Transverse colon (tissue), 4 donors: Measurements from ENCODE around the gene FBXO41. TPM values are rescaled to one million over a fixed set of nuclear protein-coding genes. Genes with fewer than 3 reads are reported as not detected.

Source experiments
- DNase-seq: peaks from one replicate; pipeline ENCODE4 v3.0.0-alpha.2; 2019
- H3K27ac ChIP-seq, 4 donors: fragments of 200-600 bp; sonication (generic); 2 replicates each; pipeline ENCODE4 v1.5.1; 2016 to 2018; ENCODE audit warnings: inconsistent platforms in 4 of 4
- H3K27me3 ChIP-seq: fragments of 200-600 bp; sonication (generic); 2 replicates; pipeline ENCODE4 v1.5.1; 2017; ENCODE audit warnings: inconsistent platforms
- H3K36me3 ChIP-seq, 4 donors: fragments of 200-600 bp; sonication (generic); 2 replicates each; pipeline ENCODE4 v1.5.1; 2017 to 2019; ENCODE audit warnings: inconsistent platforms in 4 of 4
- H3K4me1 ChIP-seq, 4 donors: fragments of 200-600 bp; sonication (generic); 2 replicates each; pipeline ENCODE4 v1.5.1; 2017 to 2020; ENCODE audit warnings: inconsistent platforms in 4 of 4
- H3K4me3 ChIP-seq, 4 donors: fragments of 200-600 bp; sonication (generic); 1 replicate in 1 of 4; 2 replicates in 3 of 4; pipeline versions ENCODE4 v1.5.1 to v1.6.1; 2017 to 2019; ENCODE audit warnings: inconsistent platforms in 4 of 4
- H3K9me3 ChIP-seq, 2 donors: fragments of 200-600 bp; sonication (generic); 2 replicates each; pipeline ENCODE4 v1.5.1; 2017 to 2019; ENCODE audit warnings: inconsistent platforms in 2 of 2
- CTCF ChIP-seq, 5 experiments: fragments of 200-600 bp in 3 of 5; fragments of 450-650 bp in 2 of 5; sonication (generic) in 3 of 5; IDR thresholded peaks; 1 replicate in 2 of 5; 2 replicates in 3 of 5; pipeline ENCODE4 v1.5.1; 2016 to 2017; ENCODE audit warnings: antibody characterized with exemption in 5 of 5, inconsistent platforms in 3 of 5, mild to moderate bottlenecking in 2 of 5, moderate library complexity in 1 of 5
- EP300 ChIP-seq: sonication (generic); formaldehyde crosslinking; IDR thresholded peaks from one replicate; pipeline ENCODE4 v1.6.1; 2017; ENCODE audit warnings: antibody characterized with exemption, low read depth
- POLR2A ChIP-seq: fragments of 450-650 bp; IDR thresholded peaks from one replicate; pipeline ENCODE4 v1.6.1; 2016; ENCODE audit warnings: antibody characterized with exemption, mild to moderate bottlenecking, moderate library complexity
- POLR2AphosphoS5 ChIP-seq, 3 donors: sonication (generic); formaldehyde crosslinking; IDR thresholded peaks; one replicate each; pipeline ENCODE4 v1.6.1; 2016; ENCODE audit warnings: antibody characterized with exemption in 3 of 3
- WGBS, 2 donors: methylation state at CpG; one replicate each; pipeline ENCODE4 v1.1.5; 2018; ENCODE audit warnings: low coverage in 1 of 2; 5-methylcytosine and 5-hydroxymethylcytosine counted together
- in situ Hi-C, 4 donors: fragments of 200-750 bp; cut with MboI; loops; one replicate each; pipeline versions ENCODE4 v1.15.0 to v1.15.1; 2017; ENCODE audit warnings: low sequenced_read_pairs in 3 of 4, low pct_ligation_motif_present in 1 of 4, low pct_unique_long_range_greater_than_20kb in 1 of 4
- intact Hi-C: fragments of 100-400 bp; cut with DNase I; formaldehyde crosslinking; loops from one replicate; pipeline ENCODE4 v1.15.1; 2023; ENCODE audit warnings: low total_unique reads
- total RNA-seq, 4 donors: library from RNA; depleted of rRNA; stranded (reverse); fragments of >200 nt; gene quantifications; one replicate each; pipeline ENCODE4 v1.1.0, GENCODE V29; 2016

Gene FBXO41
- total RNA-seq, 4 donors from 2014 or later, result 1.4 to 10.0 (median 5.7) TPM

GRCh38 chr2:73294239-73294638 is 10.0 kb upstream of the FBXO41 start:
- H3K9me3 ChIP-seq, result no peaks in the 10 kb centered on the region
- H3K27me3 ChIP-seq, result peaks cover 90% of the 10 kb centered on the region
- TF ChIP-seq POLR2AphosphoS5 (IDR thresholded peaks at IDR 0.05) (no peak), POLR2A (no peak), EP300 (no peak), CTCF (IDR thresholded peaks at IDR 0.05) (no peak)
- 87 to 100% methylated on average over 1 to 2 of the region's 2 CpGs for WGBS, 2 donors
- intact Hi-C loops (no loop called here), in situ Hi-C loops (no loop called here)
- no peak overlapping the region for H3K27ac ChIP-seq
- no peak overlapping the region for H3K4me3 ChIP-seq
- peaks cover 2 to 27% (median 17%) of the 10 kb centered on the region in 4 donors for H3K4me1 ChIP-seq
- no peaks in the 10 kb centered on the region for H3K36me3 ChIP-seq
- no peak for DNase-seq

- no peaks in the 10 kb centered on the region for H3K9me3 ChIP-seq
- 3 to 20% methylated on average over 3 to 27 of the region's 45 CpGs for WGBS, 2 donors
- TF ChIP-seq CTCF (IDR thresholded peaks at IDR 0.05) (no peak), EP300 (no peak), POLR2A (no peak), POLR2AphosphoS5 (IDR thresholded peaks at IDR 0.05) (no peak)
- no peaks in the 10 kb centered on the region for H3K36me3 ChIP-seq
- in situ Hi-C loops (no loop called here), intact Hi-C loops (no loop called here)
- H3K27me3 ChIP-seq, result peaks cover 85% of the 10 kb centered on the region
- peaks cover 2 to 27% (median 17%) of the 10 kb centered on the region in 4 donors for H3K4me1 ChIP-seq
- H3K4me3 ChIP-seq, result peak within 1 kb of the TSS in 3 of 4 donors; percentile 23 to 59 (median 36)
- no peak within 1 kb of the TSS for H3K27ac ChIP-seq
- peak; percentile 55 for DNase-seq
These were observed 9.4 kb upstream of the FBXO41 start, which contains the start of gene EGR4 for GRCh38 chr2:73293534-73294171. Gene EGR4 (minus strand): TSS chr2:73293548. CDS start chr2:73293317, 231 bp downstream.

- peaks cover 2 to 27% (median 17%) of the 10 kb centered on the region in 4 donors for H3K4me1 ChIP-seq
- H3K36me3 ChIP-seq, result no peaks in the 10 kb centered on the region
- intact Hi-C loops, result no loop called here
- 10% methylated on average over 48 of the region's 64 CpGs; no CpG with 5 or more reads in 1 of the 2 donors for WGBS, 2 donors
- H3K9me3 ChIP-seq, result no peaks in the 10 kb centered on the region
- DNase-seq, result no peak
- H3K27me3 ChIP-seq, result peaks cover 82% of the 10 kb centered on the region
- TF ChIP-seq CTCF (IDR thresholded peaks at IDR 0.05), result no peak
- TF ChIP-seq EP300, result no peak
- TF ChIP-seq POLR2AphosphoS5 (IDR thresholded peaks at IDR 0.05), result no peak
- no peak for TF ChIP-seq POLR2A
- no peak overlapping the region for H3K27ac ChIP-seq
- peak overlapping the region in 3 of 4 donors; percentile 23 to 59 (median 36) for H3K4me3 ChIP-seq
- in situ Hi-C loops, result no loop called here
These were observed 8.7 kb upstream of the FBXO41 start for GRCh38 chr2:73292906-73293533.

- in situ Hi-C loops (no loop called here), intact Hi-C loops (no loop called here)
- Histone ChIP-seq H3K9me3 (no peaks in the 10 kb centered on the region), H3K4me3 (peak overlapping the region in 1 of 4 donors; percentile 34), H3K27me3 (peaks cover 76% of the 10 kb centered on the region), H3K27ac (no peak overlapping the region), H3K4me1 (peaks cover 2 to 27% (median 17%) of the 10 kb centered on the region in 4 donors), H3K36me3 (no peaks in the 10 kb centered on the region)
- 24% methylated on average over 37 of the region's 38 CpGs; no CpG with 5 or more reads in 1 of the 2 donors for WGBS, 2 donors
- TF ChIP-seq EP300, result no peak
- no peak for TF ChIP-seq CTCF (IDR thresholded peaks at IDR 0.05)
- no peak for TF ChIP-seq POLR2AphosphoS5 (IDR thresholded peaks at IDR 0.05)
- no peak for TF ChIP-seq POLR2A
- DNase-seq, result no peak
These were observed 8.1 kb upstream of the FBXO41 start for GRCh38 chr2:73292316-73292905.
